ENCODE data around the gene ARHGEF4. TPM values are rescaled to one million over a fixed set of nuclear protein-coding genes. Genes with fewer than 3 reads are reported as not detected.

Gene ARHGEF4
- total RNA-seq, 1 experiment from 2014 or later = 5.9 TPM

DNA sequence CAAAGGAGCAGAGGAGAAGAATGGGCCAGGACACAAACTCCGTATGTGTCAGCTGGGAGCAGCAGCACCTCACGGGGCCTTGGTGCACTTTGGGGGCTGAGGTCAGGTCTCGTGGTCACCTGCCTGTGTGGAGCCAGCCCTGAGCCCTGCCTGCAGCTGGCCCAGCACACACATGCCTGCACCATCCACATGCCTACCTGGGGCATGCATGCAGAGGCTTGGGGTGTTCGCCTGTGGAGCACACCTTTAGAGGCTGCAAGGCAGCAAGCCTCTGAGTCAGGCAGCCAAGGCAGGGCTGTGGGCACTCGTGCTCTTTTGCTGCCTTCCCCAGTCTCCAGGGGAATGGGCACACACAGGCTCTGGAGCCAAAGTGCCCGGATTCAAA is 36.0 kb downstream of the ARHGEF4 start:
- no peak for DNase-seq (ENCODE audit: low read depth)
- in situ Hi-C loops (cut with HindIII; ENCODE audit: low pct_unique_long_range_greater_than_20kb, low sequenced_read_pairs) = no loop called here

DNA sequence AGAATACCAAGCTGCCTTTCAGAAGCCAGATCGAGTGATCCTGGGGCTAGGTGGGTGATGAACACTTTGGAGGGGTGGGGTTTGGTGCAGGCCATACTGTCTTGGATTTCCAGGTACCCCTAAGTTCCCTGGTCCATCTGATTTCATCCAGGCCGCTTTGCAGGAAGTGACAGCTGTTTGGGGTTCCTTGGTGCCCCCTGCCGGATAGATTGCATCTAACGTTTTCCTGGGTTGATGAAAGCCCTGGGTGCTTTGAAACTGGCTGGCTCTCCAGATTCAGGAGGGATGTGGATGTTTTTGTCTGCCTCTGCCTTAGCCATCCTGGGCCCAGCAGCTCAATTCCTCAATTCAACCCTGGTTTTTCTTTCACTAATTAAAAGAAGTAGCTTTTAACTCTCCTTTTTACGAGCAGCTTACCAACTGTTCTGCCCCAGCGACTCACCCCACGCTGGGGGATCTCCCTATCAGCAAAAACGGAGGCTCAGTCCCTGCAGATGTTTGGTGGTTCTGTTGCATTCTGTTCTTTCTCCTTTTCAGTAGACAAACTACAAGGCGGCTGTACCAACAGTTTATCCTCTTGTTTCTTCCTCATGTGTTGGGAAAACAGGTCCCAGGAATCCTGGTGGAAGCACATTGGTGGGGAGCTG is 37.1 kb downstream of the ARHGEF4 start:
- DNase-seq (ENCODE audit: low read depth) = peak; percentile 37

DNA sequence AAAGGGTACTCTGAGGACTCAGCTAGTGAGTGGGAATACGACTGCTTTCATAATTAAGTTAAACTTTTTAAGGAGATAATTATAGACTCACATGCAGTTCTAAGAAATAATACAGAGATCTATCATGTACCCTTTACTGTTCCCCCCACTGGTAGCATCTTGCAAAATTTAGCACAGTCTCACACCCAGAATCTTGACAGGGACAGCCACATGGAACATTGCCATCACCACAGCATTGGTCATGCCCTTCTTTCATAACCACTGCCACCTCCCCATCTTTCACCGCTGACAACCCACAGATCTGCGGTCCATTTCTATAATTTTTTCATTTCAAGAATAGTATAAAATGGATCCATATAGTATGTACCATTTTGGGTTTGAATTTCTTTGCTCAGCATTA is 37.8 kb downstream of the ARHGEF4 start:
- in situ Hi-C loops (cut with HindIII; ENCODE audit: low pct_unique_long_range_greater_than_20kb, low sequenced_read_pairs) = no loop called here
- no peak for DNase-seq (ENCODE audit: low read depth)

More for the DNA sequence above, 37.1 kb downstream of the ARHGEF4 start:
- in situ Hi-C loops (cut with HindIII; ENCODE audit: low pct_unique_long_range_greater_than_20kb, low sequenced_read_pairs) = no loop called here

DNA sequence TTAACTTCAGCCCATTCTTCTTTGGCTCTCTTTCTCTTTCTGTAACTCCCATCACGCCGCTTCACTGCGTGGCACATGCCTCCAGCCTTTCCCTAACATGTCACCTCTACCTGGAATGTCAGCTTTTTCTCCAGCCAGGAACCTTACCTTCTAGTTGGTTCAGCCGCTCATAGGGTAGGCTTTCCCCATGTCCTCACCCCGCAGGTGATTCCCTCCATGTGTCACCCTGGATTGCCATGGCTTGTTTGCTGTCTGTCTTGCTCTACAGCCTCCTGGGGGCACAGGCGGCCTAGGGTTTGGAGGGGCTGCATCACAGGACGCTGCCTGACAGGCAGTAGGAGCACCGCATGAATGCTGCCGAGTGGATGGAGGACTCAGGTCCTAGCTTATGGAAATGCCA is 39.2 kb downstream of the ARHGEF4 start:
- no peak for DNase-seq (ENCODE audit: low read depth)
- in situ Hi-C loops (cut with HindIII; ENCODE audit: low pct_unique_long_range_greater_than_20kb, low sequenced_read_pairs) = no loop called here

DNA sequence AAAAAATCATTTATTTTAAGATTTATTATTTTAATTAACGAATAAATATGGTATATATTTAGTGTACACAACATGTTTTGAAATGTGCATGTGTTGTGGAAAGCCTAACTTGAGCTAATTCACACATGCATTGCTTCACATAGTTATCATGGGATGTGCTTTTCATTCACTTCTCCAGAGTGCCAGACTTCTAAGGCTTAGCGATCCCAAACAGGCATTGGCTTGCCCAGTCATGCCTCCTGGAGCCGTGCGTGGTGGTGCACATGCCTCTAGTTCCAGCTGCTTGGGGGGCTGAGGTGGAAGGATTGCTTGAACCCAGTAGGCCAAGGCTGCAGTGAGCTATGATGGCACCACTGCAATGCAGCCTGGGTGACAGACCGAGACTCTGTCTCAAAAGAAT is 40.5 kb downstream of the ARHGEF4 start:
- no peak for DNase-seq (ENCODE audit: low read depth)
- in situ Hi-C loops (cut with HindIII; ENCODE audit: low pct_unique_long_range_greater_than_20kb, low sequenced_read_pairs) = no loop called here

DNA sequence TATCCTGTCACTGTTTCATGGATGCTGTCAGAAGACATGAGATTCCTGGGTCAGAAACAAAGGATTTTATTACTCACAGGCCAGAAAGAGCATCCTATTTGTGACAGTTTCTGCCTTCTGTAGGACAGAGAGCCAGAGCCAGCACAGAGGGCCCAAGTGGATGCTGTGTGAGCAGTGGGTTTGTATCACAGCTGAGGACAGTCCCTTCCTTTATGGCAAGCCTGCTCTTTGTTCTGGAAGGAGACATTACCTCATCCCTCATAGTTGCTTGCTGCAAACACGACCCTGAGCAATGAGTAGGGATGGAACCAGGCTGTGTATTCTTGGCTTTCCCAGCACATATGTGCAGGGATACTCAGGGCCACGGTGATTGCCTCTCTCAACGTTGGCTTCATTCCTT is 41.6 kb downstream of the ARHGEF4 start:
- no peak for DNase-seq (ENCODE audit: low read depth)
- in situ Hi-C loops (cut with HindIII; ENCODE audit: low pct_unique_long_range_greater_than_20kb, low sequenced_read_pairs) = no loop called here

DNA sequence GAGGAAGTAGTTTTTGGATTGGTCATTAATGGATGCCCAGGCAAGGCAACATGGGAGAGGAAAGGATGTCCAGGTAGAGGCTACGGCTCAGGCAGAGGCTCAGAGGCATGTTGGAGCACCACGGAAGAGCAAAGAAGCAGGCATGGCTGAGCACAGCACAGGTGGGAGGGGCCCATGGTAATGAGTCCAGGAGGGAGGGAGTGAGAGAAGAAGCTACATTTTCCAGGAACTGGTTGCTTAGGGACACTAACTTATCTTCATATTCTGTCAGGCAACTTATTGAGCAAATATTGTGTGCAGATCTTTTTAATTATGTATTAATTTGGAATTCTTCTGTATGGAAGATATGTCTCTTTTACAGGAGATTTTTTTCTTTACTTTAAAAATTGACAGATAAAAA is 42.2 kb downstream of the ARHGEF4 start:
- in situ Hi-C loops (cut with HindIII; ENCODE audit: low pct_unique_long_range_greater_than_20kb, low sequenced_read_pairs) = no loop called here
- DNase-seq (ENCODE audit: low read depth) = no peak

DNA sequence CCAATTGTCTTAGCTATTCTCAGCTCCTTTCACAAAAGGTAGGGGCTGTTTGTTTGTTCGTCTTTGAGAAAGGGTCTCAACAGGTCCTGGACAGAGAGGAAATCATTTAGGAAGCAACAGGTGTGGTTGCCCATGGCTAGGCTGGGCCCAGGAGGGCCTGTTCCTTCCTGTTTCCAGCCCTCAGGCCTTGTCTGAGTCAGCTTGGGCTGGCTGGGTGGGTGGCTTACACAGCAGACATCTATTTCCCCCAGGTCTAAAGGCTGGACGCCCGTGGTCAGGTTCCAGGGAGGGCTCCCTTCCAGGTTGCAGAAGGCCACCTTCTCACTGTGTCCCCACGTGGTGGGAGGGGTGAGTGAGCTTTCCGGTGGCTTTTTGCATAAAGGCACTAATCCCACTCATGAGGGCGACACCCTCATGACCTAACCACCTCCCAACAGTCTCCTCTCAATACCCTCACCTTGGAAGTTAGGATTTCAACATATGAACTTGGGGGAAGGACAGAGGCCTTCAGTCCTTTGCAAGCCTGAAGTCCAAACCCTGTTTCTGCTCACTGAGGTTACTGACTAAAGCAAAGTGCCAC is 45.5 kb downstream of the ARHGEF4 start:
- in situ Hi-C loops (cut with HindIII; ENCODE audit: low pct_unique_long_range_greater_than_20kb, low sequenced_read_pairs) = no loop called here
- DNase-seq (ENCODE audit: low read depth) = no peak

DNA sequence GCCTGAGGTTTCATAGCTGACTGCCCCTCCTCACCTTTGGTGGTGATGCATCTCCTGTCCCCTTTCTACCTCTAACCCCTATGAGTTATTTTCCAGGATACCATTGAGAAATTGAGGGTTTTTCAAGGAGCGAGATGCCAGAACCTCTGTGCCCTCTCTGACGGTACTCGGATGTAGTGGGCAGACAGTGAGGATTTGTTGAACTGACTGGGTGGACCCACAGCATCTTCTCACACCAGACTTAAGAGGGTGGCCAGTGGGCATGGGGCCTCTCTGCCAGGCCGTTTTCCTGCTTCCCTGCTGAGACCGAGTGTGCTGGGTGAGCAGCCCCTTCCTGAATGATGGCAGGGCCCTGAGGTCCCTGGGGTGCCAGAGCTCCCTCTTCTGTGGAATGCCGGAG is 46.3 kb downstream of the ARHGEF4 start:
- DNase-seq (ENCODE audit: low read depth) = no peak
- in situ Hi-C loops (cut with HindIII; ENCODE audit: low pct_unique_long_range_greater_than_20kb, low sequenced_read_pairs) = no loop called here

DNA sequence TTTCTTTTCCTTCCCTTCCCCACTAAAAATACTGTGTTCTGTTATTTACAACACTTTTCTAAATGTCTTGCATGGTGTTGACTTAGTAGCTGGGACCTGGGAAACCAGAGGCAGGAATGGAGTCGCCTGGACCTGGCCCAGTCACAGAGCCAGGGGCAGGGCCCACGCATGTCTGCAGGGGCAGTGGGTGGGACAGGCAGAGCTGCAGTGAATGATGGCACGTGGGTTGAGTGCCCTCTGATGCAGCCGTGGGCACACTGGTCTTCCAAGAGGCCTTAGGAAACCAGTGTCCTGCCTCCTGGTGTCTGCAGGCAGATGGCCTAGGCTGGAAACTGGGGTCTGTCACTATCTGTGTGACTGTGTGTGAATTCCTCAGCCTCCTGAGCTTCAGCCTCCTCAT is 46.8 kb downstream of the ARHGEF4 start:
- in situ Hi-C loops (cut with HindIII; ENCODE audit: low pct_unique_long_range_greater_than_20kb, low sequenced_read_pairs) = no loop called here
- DNase-seq (ENCODE audit: low read depth) = no peak

DNA sequence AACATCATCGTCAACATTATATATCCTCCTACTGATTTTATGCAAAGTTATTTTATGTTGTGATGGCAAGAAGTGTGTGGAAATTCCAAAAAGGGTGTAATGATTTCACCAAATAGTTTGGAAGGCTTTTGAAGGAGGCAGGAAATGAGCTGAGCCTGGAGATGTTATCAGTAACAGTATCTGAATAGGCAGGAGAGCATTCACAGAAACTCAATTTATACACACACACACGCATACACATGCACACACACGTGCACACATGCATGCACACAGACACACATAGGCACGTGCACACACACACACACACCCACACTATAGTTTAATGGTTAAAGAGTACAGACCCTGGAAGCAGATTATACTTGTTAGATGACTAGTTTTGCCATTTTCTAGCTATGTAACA is 47.3 kb downstream of the ARHGEF4 start:
- DNase-seq (ENCODE audit: low read depth) = no peak
- in situ Hi-C loops (cut with HindIII; ENCODE audit: low pct_unique_long_range_greater_than_20kb, low sequenced_read_pairs) = no loop called here

DNA sequence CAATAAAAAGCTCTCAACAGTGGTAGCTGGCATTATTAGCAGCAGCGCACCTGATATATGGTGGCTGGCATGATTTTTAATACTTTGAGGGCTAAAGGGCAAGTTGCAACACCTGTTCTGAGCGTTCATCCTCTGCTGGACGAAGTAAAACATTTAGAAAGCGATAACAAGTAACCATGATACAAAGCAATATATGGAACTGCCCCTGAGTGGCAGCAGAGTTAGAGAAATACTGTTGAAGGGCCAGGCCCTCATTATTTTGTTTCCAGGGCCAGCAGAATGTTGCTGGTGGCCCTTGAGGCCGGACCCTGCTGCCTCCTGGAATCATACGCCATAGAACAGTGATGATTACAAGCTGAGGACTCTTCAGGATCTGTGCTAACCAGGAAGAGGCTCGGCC is 47.8 kb downstream of the ARHGEF4 start:
- in situ Hi-C loops (cut with HindIII; ENCODE audit: low pct_unique_long_range_greater_than_20kb, low sequenced_read_pairs) = no loop called here

DNA sequence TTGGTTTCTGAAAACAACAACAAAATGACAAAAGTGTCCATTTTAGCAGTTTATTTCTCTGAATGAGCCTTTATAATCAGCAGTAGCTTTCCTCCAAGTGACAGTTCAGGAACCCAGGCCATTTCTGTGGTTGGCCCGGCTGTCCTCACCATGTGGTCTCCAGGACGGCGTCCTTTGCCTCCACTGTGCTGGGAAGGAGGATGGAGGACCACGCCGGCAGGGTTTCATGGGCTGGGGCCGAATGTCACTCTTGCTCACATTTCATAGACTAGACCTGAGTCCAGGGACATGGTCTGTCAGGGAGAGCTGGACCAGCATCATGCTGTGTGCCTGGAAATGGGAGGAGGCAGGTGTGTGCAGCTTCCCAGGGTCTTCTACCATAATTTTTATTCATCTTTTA is 50.9 kb downstream of the ARHGEF4 start:
- DNase-seq (ENCODE audit: low read depth) = no peak
- in situ Hi-C loops (cut with HindIII; ENCODE audit: low pct_unique_long_range_greater_than_20kb, low sequenced_read_pairs) = no loop called here

More for the DNA sequence above, 47.8 kb downstream of the ARHGEF4 start:
- DNase-seq (ENCODE audit: low read depth) = no peak

DNA sequence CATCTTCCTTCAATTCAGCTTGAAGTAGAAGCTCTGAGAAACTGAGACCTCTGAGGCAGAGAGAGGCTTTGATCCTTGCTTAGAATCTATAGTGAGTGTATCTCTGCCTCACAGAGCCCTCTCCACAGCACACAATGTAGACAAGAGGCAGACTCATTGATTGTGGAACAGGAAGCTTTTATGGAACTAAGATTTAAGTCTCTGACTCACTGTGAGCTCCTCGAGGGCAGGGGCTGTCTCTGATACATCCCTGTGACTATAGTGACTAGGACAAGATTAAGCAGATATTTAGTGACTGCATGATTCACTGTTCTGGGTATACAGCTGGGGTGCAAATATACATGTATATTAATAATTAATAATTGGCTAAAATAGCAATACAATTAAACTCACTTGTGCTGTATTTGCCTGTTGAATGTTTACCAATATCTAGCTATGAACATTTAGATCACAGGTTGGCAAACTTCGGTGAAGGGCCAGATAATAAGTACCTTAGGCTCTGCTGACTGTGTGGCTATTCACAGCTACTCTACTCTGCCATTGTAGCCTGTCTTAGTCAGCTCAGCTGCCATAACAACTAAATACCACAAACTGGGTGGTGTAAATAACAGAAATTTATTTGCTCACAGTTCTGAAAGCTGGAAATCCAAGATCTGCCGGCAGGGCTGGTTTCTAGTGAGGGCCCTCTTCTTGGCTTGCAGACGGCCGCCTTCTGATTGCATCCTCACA is 54.4 kb downstream of the ARHGEF4 start:
- in situ Hi-C loops (cut with HindIII; ENCODE audit: low pct_unique_long_range_greater_than_20kb, low sequenced_read_pairs) = no loop called here
- DNase-seq (ENCODE audit: low read depth) = no peak

DNA sequence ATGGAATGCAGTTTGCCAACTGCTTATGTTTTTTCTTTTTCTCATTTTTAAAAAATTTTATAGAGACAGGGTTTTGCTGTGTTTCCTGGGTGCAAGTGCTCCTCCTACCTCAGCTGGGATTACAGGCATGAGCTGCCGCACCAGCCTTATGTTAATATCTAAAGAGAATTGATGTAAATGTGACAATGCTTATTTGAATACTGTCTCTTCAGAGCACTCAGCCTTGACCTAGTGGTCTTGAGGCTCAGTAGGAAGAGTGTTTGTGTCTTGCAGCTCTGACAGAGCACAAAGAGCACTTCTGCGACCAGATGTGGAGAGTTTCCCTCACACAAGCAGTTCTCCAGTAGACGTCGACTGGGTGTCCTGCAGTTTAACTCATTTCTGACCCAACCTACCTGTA is 55.3 kb downstream of the ARHGEF4 start:
- no peak for DNase-seq (ENCODE audit: low read depth)
- in situ Hi-C loops (cut with HindIII; ENCODE audit: low pct_unique_long_range_greater_than_20kb, low sequenced_read_pairs) = no loop called here

DNA sequence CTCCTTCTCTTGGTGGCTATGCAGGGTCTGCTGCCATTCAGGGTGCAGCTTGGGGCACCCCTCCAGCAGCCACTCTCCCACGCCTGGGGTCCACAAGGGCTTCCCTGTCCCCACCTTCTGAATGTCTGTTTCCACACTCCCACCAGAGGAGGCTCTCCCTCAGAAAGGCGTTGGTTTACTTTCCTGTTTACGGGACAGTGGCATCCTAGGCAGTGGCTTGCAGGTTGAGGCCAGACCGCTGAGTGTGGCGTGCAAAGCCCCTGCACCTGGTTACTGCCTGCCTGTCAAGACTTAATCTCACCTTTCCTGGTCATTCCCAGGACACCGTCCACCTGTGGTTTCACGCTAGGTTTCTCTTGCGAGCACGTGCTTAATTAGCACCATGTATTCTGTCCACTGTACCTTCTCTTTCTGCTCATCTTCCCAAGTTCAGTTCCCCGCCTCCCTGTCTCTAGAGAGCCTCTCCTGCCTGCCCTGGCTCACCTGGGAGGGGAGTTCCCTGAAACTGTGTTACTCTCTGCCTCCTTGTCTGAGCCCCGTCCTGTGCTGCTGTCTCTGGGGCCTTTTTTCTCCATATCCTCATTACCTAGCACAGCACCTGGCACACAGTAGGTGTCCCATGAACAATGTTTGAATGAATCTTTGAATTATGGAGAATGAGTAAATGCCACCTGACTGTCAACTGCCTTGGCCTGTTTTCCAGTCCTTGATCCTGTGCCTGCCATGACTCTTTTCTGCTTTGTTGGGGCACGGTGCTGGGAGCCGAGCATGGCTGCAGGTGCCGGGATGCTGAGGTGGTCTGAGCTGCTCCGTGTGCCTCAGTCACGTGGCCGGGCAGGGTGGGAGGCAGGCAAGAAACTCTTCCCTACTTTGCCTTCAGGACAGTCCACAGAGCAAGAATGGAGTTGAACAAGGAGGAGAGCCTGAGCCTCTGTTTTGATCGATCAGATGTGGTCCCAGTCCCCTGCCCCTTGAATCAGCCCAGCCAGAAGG is 56.4 kb downstream of the ARHGEF4 start:
- in situ Hi-C loops (cut with HindIII; ENCODE audit: low pct_unique_long_range_greater_than_20kb, low sequenced_read_pairs) = no loop called here
- no peak for DNase-seq (ENCODE audit: low read depth)

DNA sequence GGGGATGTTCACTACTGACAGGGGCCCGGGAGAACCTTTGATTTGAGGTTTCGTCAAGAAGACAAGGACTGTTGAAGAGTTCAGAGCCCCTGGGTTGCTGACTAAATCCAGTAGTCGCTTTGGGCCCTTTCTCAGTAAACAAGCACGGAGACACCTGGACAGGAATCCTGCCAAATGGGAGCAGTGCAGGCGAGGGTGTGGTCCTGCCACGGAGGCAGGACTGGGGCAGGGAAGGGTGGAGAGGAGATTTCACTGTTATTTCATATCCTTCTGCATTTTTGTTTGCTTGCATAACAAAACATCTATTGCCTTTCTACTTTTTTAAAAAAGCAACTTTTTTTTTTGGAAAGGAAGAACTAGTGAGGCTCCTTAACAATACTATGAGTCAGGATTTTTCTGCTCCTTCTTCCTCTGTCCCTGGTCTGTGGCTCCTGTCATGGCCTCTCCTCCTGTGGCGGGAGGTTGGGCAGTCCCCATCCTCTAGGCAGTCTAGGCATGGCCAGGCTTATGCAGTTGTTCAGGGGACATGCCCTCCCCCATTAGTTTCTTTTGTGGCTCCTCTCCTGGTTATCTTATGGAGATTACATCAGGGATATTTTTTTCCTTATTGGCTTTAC is 57.7 kb downstream of the ARHGEF4 start:
- in situ Hi-C loops (cut with HindIII; ENCODE audit: low pct_unique_long_range_greater_than_20kb, low sequenced_read_pairs) = no loop called here
- no peak for DNase-seq (ENCODE audit: low read depth)

DNA sequence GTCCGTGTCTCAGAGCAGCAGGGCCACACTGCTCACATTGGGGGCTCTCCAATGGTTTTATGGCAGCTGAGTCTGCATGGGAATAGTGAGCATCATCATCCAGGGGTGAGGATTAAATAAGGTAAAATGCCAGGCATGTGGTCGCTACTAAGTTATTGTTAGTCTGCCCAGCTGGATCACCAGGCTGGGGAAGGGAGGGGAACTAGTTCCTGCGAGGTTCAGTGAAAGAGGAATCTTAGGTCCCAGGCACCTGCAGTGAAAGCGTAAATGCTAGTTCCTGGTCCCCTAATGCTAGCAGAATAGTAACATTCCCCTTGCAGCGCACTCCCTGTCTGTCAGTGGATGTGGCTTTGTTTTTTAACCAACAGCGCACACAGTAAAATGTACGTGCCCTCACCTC is 60.1 kb downstream of the ARHGEF4 start:
- DNase-seq (ENCODE audit: low read depth) = no peak
- in situ Hi-C loops (cut with HindIII; ENCODE audit: low pct_unique_long_range_greater_than_20kb, low sequenced_read_pairs) = no loop called here
